ENCODE measurements around the gene SHBG.
"Not testable (repeated sequence)": the region's sequence is repeated elsewhere in the genome, so short reads cannot be mapped to it uniquely, and the experiment has no call there.

SHBG gene

DNA sequence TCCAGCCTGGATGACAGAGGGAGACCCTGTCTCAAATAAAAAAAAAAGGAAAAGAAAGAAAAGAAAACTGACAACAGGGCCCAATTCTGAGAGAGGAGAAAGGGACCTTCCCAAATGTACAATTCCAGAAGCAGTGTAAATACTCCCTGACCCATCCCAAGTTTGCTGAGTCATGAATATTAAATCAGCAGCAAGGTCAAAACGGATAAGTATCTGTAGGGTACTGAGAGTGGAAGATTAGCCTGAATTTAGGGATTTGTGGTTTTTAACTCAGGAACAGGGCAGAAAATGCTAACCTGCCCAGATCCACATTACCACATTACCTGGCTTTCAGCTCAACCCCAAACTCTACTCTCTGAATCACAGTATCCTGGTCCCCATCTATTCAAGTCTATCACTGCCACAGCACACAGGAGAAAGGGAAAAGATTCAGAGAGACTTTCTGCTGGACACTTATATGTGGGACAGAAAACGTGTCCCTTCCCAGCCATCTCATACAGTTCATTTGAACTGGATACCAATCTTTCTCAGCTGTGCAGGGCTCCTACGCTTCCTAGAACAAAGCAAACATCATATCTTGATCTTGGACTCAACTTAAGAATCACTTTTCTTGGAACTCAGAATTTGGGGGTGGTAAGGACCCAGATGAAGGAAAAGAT lies 18.2 kb upstream of the SHBG start:
- DNase-seq (ENCODE audit: low spot score): no peak

DNA sequence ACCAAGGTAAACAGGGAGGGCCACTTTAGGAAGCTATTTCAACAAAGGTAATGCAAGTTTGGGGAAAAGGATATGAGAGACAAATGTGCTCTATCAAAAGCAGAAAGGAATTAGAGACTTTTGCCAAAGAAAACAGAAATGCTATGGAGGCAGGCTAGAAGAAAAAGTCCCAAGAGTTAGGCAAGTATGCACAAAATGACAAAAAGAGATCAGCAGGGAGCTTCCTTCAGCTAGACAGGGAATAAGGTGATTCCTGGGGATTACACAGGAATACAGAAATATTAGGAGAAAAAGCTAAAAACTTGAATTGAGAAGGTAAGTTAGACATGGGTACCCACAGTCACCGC lies 17.7 kb upstream of the SHBG start:
- no peak for DNase-seq (ENCODE audit: low spot score)

DNA sequence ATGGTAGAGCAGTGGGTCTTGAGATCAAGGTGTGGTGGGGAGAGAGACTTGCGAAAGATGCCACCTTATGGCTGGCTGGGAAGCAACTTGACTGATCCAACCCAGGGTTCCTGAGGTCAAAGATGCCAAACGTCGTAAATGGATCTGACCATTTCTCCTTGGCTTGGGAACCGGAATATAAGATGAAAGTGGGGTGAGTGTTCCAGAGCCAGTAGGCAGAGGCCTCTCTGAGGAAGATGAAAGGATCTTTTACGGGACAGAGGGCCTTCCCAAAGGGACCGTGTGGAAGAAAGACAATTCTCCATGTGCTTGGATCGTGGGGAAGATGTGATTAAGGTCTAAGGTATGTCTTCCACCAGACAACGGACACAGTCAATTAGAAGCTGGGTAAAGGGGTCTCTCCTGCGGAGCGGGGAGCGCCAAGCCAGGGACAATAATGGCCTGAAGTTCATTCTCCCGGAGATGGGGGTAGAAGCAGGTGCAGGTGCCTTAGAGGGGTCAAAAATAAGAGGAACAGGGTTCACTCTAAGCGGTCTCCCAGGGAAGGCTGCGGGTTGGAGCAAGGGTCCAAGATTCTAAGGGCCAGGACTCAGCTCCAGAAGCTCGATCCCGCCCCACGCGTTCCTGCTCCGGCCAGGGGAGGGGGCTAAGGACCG lies 16.0 kb upstream of the SHBG start:
- DNase-seq (ENCODE audit: low spot score): peak; percentile 52

DNA sequence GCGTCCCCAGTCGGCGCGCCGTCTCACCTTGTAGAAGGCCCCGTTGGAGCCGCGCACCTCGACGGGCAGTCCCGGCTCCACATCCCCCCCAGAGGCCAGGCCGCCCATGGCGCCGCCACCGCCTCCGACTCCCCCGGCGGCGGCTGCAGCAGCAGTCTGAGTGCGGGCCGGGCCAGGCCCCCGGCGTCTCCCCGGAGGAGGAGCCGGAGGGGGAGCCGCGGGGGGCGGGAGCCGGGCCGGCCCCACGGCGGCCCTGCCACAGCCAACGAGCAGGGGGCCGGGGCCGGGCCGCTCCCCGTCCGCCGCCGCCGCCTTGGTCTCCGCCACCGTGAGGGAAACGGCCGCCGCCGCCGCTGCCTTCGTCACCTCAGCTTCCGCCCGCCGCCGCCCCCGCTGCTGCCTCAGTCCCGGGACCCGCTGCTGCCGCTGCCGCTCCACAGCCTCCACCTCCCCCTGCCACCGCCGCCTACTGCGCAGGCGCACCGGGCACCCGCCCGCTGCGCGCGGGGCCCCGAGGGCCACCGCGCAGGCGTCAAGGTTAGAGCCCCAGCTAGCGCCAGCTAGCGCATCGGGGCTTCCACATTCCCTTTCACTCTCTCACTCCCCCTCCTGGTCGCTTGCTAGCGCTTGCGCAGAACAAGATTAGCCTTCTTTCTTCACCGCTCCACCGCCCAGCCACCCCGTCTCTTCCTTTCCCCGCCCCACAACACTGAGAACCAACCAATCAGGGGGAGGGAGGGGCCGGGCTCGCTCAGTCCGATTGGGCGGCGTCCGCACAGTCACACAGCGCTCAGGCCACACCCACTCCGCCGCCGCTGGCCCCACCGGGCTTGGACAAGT lies 15.3 kb upstream of the SHBG start, which contains the start of gene FXR2:
FXR2 (minus strand) TSS at position 473 of the 840 bp plus-strand sequence; CDS start at position 108, 365 bp downstream.
- DNase-seq (ENCODE audit: low spot score): peak; percentile 100

DNA sequence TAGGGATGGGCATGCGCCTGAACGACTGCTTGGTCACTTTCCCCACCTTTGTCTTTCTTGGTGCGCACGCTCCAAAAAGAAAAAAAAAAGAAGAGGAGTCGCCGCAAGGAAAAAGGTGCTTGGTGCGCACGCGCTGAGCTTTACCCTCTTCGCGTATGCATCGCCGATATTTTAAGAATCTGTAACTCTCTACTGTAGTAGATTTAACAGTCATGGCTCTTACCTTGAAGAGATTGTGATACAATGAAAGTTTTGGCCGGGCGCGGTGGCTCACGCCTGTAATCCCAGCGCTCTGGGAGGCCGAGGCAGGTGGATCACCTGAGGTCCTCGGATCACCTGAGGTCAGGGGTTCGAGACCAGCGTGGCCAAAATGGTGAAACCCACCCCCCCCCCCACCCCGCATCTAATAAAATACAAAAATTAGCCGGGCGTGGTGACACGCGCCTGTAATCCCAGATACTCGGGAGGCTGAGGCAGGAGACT lies 14.6 kb upstream of the SHBG start:
- no peak for DNase-seq (ENCODE audit: low spot score)

DNA sequence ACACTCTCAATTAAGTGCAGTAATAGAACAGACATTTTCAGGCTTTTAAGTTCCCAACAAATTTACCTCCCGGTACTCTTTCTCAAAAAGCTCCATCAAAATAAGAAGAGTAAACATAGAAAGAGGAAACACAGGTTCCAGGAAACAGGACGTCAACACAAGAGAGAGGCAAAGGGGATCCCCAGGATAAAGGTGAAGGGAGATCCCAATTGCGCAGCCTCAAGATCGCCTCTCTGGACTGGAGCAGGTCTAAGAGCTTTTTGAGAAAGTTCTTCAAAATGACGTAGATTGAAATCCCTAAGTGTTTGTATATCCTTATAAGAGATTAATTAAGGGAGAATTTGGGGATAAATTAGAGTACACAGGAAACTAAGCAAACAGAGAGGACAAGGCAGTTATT lies 11.3 kb upstream of the SHBG start:
- no peak for DNase-seq (ENCODE audit: low spot score)

DNA sequence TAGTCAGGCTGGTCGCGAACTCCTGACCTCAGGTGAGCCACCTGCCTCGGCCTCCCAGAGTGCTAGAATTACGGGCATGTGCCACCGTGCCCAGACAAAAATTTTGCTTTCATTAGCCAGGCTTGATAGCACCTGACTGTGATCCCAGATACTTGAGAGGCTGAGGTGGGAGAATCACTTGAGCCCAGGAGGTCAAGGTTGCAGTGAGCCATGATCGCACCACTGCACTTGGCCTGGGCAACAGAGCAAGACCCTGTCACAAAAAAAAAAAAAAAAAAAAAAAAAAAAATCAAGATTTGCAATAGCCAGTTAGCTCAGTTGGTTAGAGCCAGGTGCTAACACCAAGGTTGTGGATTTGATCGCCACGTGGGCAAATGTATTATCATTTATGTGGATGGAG lies 9.1 kb upstream of the SHBG start:
- DNase-seq (ENCODE audit: low spot score): no peak

DNA sequence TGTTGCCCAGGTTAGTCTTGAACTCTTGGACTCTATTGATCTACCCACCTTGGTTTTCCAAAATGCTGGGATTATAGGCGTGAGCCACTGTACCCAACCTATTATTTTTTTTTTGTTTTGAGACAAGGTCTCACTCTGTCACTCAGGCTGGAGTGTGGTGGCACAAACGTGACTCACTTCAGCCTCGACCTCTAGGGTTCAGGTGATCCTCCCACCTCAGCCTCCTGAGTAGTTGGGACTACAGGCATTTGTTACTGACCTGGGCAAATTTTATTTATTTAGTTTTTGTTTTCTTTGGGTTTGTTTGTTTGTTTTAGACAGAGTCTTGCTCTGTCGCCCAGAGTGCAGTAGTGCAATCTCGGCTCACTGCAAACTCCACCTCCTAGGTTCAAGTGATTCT lies 6.3 kb upstream of the SHBG start:
- no peak for DNase-seq (ENCODE audit: low spot score)

DNA sequence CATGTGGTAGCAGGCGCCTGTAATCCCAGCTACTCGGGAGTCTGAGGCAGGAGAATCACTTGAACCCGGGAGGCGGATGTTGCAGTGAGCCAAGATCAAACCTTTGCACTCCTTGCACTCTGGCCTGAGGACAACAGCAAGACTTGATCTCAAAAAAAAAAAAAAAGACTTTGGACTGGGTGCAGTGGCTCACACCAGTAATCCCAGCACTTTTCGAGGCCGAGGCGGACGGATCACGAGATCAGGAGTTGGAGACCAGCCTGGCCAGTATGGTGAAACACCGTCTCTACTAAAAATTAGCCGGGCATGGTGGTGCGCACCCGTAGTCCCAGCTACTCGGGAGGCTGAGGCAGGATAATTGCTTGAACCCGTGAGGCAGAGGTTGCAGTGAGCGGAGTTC lies 4.2 kb upstream of the SHBG start:
- DNase-seq (ENCODE audit: low spot score): not testable (repeated sequence)

DNA sequence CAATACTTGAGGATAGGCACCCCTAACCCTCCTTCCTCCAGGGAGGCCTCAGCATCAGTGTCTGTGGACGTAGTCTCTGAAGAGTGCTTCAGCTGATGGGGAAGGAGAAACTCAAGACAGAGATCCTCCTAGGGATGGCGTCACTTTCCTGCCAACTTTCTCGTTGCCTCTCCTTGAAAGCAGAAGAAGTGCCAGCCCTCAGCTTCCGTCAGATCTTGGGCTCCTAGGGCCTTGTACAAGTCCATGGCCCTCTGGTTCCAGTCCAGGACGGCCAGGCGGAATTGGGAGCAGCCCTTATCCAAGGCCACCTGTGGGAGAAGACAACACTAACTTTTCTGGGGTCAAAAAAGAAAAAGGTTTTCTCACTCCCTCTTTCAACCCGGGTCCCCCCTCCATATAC lies 3.6 kb upstream of the SHBG start:
- DNase-seq (ENCODE audit: low spot score): no peak

DNA sequence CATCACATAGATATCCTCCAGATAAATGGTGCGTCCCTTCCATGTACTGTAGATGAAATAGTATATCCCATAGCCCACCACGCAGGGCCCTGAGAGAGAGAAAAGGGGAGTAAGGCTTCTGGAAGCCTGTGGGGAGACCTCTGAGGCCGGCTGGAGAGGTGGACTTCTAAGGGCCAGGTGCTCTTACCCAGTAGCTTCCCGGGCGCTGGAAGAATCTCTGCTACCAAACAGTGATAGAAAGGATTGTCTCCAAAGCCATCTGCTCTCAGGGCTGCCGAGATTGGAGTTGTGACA lies 3.0 kb upstream of the SHBG start:
- no peak for DNase-seq (ENCODE audit: low spot score)

DNA sequence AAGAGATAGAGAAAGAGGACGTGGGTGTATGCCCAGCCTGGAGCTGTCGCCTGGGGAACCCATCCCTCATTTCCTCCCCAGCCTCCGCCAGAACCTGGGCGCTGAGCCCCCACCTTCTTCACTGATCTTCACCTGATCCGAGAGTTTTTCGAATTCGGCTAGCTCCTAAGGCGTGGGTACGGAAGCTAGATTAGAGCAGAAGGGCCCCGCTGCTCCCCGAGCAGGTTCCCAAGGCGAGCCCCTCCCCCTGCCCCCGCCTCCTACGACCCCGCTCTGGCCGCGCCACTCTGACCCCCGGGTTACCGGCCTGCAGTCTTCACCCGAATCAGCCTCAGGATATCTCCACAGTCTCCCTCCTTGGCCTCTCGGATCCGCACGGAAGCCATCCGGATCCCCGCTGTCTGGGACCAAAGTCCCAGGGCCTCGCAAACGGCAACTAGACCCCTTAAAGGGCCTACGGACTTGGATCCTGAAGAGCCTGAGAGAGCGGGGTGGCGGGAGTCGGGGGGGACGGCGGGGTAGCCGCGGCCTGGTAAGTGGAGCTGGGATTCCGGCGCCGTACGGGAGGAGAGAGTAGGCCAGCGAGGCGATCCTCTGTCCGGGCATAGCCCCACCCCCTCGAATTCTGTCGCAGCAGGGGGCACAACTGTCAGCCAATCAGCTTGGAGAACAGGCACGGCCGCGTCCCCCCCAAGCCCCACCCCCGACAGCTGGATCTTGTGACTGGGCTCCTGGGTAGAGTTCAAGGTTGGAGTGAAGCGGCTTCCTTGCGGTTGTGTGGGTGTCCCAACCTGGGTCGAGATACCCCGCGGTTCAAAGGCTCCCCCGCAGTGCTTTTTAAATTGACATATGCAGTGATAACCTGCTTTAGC lies 2.4 kb upstream of the SHBG start, which contains the start of gene SAT2:
SAT2 (minus strand) TSS at position 572 of the 872 bp plus-strand sequence; CDS start at position 386, 186 bp downstream.
- DNase-seq (ENCODE audit: low spot score): peak; percentile 94

DNA sequence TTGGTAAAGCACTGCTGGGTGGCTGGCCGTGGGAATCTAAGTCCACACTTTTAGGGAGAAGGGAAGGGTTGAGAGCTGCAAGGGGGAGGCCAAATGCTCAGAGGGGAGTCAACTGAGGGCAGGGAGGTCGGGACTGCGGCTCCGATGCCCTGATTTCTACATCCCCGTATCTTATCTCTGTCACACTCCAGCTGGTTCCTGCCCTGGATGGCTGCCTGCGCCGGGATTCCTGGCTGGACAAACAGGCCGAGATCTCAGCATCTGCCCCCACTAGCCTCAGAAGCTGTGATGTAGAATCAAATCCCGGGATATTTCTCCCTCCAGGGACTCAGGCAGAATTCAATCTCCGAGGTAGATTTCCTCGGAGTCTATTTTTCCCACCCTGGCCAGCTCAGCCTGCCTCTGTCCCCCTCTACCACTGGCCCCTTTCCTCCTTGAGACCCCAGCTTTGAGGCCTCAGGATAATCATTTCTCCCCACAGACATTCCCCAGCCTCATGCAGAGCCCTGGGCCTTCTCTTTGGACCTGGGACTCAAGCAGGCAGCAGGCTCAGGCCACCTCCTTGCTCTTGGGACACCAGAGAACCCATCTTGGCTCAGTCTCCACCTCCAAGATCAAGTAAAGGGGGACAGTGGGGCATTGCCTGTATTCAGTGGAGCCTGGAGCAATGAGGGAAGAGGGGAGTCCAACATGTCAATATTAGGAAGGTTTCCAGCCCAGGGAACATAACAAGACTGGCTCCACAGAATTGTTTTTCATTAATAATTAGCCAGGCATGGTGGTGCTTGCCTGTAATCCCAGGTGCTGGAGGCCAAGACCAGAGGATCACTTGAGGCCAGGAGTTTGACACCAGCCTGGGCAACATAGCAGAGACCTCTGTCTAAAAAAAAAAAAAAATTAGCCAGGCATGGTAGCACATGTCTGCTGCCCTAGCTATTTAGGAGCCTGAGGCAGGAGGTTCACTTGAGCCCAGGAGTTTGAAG lies 1.8 kb downstream of the SHBG start:
- no peak for DNase-seq (ENCODE audit: low spot score)

DNA sequence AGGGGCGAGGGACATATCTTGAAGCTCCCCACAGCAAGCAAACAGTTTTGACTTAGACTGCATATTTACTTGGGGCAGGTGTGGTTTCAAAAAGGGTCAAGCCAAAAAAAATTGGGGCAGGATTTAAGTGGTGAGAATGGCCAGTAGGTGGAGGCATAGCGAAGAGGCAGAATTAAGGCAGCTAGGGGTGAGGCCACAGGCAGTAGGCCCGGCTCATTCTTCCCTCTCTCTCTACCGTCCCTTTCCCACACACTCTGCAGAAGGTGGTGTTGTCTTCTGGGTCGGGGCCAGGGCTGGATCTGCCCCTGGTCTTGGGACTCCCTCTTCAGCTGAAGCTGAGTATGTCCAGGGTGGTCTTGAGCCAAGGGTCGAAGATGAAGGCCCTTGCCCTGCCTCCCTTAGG lies 2.6 kb downstream of the SHBG start:
- peak; percentile 43 for DNase-seq (ENCODE audit: low spot score)

DNA sequence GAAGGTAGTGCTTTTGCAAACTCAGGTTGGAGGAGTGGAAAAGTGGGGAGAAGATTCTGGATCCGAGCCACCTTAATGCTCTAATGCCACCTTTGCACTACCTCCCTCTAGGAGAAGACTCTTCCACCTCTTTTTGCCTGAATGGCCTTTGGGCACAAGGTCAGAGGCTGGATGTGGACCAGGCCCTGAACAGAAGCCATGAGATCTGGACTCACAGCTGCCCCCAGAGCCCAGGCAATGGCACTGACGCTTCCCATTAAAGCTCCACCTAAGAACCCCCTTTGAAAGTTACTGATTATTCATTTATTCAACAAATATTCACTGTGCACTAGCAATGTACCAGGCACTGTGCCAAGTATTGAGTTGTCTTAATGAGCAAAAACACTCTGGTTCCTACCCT lies 3.2 kb downstream of the SHBG start:
- DNase-seq (ENCODE audit: low spot score): no peak

DNA sequence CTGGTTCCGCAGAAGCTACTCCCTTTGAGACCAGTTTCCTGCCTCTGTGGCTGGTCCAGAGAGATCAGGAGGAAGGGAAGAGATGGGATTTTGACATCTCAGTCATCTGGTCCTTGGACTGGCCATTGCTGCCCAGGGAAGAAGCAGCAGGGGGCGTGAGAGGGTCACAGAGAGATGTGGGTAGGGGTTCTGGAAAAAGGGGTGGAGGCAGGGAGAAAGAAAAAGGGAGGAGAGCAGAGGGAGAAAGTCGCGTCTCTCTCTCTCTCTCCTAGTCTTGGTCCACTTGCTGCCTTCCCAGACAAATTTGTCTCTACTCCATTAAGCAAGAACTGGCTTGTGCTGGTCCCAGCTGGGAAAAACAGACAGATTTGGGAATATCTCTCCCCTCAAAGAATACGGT lies 4.4 kb downstream of the SHBG start:
- peak; percentile 33 for DNase-seq (ENCODE audit: low spot score)

DNA sequence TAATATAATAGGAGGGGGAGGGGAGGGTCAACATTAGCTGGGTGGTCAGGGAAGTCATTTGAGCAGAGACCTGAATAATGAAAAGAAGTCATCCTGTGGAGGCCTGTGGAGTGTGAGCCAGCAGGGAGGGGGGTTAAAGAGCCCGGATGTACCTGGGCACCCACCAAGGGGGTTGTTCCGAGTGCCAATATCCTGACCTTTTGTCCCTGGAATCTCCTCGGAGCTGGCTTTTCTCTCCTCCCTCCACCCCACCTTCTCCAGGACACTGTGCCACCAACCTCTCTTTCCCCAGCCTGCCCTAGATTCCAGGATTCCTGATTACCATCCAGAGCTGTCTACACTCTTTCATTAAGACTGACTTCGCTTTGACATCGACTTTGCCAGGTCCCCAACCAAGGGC lies 6.2 kb downstream of the SHBG start:
- DNase-seq (ENCODE audit: low spot score): no peak

DNA sequence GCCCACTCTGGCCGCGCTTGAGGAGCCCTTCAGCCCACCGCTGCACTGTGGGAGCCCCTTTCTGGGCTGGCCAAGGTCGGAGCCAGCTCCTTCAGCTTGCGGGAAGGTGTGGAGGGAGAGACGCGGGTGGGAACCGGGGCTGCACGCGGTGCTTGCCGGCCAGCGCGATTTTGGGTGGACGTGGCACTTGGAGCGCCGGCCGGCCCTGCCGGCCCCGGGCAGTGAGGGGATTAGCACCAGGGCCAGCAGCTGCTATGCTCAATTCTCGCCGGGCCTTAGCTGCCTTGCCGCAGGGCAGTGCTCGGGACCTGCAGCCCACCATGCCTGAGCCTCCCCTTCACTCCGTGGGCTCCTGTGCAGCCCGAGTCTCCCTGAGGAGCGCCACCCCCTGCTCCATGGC lies 10.8 kb downstream of the SHBG start:
- DNase-seq (ENCODE audit: low spot score): no peak

DNA sequence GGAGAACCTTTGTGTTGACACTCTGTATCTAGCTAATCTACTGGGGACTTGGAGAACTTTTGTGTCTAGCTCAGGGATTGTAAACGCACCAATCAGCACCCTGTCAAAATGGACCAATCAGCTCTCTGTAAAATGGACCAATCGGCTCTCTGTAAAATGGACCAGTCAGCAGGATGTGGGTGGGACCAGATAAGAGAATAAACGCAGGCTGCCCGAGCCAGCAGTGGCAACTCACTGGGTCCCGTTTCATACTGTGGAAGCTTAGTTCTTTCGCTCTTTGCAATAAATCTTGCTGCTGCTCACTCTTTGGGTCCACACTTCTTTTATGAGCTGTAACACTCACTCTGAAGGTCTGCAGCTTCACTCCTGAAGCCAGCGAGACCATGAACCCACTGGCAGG lies 11.7 kb downstream of the SHBG start:
- not testable (repeated sequence) for DNase-seq (ENCODE audit: low spot score)

DNA sequence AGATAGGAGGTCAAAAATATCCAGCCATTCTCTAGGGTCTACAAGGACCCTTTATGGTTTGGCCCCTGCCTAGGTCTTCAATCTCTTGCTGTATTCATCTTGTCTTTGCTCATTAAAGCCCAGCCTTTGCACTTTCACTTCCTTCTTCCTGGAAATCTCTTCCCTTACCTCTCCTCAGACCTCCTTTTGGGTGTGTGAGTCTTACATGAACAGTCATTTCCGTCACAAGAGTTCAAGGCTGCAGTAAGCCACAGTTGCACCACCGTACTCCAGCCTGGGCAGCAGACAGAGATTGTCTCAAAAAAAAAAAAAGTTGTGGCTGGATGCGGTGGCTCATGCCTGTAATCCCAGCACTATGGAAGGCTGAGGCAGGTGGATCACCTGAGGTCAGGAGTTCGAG lies 14.8 kb downstream of the SHBG start:
- no peak for DNase-seq (ENCODE audit: low spot score)

DNA sequence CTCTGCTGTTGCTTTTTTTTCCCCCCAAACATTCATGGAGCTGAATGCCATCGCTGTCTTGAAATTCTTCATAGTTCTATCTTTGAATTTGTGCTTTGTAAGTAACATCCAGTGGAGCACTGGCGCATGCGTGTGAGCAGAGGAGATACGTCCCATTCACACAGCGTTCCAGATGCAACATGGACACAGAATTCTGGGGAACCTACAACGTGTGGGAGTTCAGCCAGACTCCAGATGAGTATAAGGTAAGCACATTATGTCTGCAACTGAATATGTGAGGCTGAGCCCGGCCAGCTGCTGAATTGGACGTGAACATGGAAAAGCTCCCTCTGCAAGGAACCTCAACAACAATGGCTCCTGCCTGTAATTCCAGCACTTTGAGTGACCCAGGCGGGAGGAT lies 16.5 kb downstream of the SHBG start:
- no peak for DNase-seq (ENCODE audit: low spot score)
